HL-60 (cell line): Measurements from ENCODE around the gene ZSWIM3.

Experiments
- GABPA ChIP-seq: IDR thresholded peaks from 2 replicates; pipeline ENCODE4 v1.6.1; 2012; ENCODE audit warnings: low read depth
- TF ChIP-seq, protein P1 (sequence below): IDR thresholded peaks from one replicate; pipeline ENCODE4 v1.5.1; 2011; ENCODE audit warnings: low read length, control low read depth, inconsistent platforms; ENCODE audit not compliant: insufficient read depth
- TF ChIP-seq, protein P2 (sequence below): IDR thresholded peaks from 2 replicates; pipeline ENCODE4 v1.6.1; 2012; ENCODE audit warnings: low read depth; ENCODE audit not compliant: insufficient replicate concordance

DNA sequence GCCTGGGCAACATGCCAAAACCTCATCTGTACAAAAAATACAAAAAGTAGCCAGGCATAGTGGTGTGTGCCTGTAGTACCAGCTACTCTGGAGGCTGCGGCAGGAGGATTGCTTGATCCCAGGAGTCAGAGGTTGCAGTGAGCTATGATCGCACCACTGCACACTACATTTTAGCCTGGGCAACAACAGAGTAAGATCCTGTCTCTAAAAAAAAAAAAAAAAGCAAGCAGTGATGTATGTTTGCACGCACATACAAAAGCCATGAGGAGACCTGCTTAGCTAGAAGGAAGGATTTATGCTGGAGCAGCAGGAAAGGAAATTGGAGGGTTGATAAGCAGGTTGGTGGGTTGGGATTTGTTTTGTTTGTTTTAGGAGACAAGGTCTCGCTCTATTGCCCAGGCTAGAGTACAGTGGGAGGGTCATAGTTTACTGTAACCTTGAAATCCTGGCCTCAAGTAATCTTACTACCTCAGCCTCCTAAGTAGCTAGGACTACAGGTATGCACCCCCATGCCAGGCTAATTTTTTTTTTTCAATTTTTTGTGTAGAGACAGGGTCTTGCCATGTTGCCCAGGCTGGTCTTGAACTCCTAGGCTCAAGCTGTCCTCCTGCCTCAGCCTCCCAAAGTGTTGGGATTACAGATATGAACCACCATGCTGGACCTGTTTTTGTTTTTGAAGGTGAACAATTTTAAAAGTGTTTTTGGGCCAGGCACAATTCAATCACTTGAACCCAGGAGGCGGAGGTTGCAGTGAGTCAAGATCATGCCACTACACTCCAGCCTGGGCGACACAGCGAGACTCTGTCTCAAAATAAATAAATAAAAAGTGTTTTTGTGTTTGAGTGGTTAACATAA is 4.0 kb downstream of the ZSWIM3 start:
- TF ChIP-seq, protein P1, sequence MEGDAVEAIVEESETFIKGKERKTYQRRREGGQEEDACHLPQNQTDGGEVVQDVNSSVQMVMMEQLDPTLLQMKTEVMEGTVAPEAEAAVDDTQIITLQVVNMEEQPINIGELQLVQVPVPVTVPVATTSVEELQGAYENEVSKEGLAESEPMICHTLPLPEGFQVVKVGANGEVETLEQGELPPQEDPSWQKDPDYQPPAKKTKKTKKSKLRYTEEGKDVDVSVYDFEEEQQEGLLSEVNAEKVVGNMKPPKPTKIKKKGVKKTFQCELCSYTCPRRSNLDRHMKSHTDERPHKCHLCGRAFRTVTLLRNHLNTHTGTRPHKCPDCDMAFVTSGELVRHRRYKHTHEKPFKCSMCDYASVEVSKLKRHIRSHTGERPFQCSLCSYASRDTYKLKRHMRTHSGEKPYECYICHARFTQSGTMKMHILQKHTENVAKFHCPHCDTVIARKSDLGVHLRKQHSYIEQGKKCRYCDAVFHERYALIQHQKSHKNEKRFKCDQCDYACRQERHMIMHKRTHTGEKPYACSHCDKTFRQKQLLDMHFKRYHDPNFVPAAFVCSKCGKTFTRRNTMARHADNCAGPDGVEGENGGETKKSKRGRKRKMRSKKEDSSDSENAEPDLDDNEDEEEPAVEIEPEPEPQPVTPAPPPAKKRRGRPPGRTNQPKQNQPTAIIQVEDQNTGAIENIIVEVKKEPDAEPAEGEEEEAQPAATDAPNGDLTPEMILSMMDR = no peak
- TF ChIP-seq, protein P2, sequence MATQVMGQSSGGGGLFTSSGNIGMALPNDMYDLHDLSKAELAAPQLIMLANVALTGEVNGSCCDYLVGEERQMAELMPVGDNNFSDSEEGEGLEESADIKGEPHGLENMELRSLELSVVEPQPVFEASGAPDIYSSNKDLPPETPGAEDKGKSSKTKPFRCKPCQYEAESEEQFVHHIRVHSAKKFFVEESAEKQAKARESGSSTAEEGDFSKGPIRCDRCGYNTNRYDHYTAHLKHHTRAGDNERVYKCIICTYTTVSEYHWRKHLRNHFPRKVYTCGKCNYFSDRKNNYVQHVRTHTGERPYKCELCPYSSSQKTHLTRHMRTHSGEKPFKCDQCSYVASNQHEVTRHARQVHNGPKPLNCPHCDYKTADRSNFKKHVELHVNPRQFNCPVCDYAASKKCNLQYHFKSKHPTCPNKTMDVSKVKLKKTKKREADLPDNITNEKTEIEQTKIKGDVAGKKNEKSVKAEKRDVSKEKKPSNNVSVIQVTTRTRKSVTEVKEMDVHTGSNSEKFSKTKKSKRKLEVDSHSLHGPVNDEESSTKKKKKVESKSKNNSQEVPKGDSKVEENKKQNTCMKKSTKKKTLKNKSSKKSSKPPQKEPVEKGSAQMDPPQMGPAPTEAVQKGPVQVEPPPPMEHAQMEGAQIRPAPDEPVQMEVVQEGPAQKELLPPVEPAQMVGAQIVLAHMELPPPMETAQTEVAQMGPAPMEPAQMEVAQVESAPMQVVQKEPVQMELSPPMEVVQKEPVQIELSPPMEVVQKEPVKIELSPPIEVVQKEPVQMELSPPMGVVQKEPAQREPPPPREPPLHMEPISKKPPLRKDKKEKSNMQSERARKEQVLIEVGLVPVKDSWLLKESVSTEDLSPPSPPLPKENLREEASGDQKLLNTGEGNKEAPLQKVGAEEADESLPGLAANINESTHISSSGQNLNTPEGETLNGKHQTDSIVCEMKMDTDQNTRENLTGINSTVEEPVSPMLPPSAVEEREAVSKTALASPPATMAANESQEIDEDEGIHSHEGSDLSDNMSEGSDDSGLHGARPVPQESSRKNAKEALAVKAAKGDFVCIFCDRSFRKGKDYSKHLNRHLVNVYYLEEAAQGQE = no peak
- TF ChIP-seq GABPA = no peak
